Renal pelvis (tissue), 12 donors: ENCODE results near the gene LRRC38. TPM values are rescaled to one million over a fixed set of nuclear protein-coding genes. Genes with fewer than 3 reads are reported as not detected.
"Not testable (repeated sequence)": the region's sequence is repeated elsewhere in the genome, so short reads cannot be mapped to it uniquely, and the experiment has no call there.

Source experiments
- DNase-seq: peaks from one replicate; pipeline ENCODE4 v3.0.0-alpha.2; 2013
- long read RNA-seq, 16 experiments: transcript quantifications; one replicate each; lab custom pipeline, GENCODE V29; 2026
- polyA plus RNA-seq, 3 donors: library from polyadenylated mRNA; unstranded; fragments of 120-200 nt; gene quantifications; one replicate each; pipeline ENCODE4 v1.2.1, GENCODE V29; 2013; ENCODE audit not compliant: insufficient read length in 3 of 3

Gene LRRC38
- under 1 TPM in 1 of 3 donors, not detected in 2; 0.16 TPM for polyA plus RNA-seq
- long read RNA-seq, donor 1, result 0 reads
- long read RNA-seq, donor 2, result 0 reads
- long read RNA-seq, donor 3, result 0 reads
- long read RNA-seq, donor 4, result 0 reads
- long read RNA-seq, donor 5, result 0 reads
- long read RNA-seq, donor 6, result 0 reads
- long read RNA-seq, donor 7, result 0 reads
- long read RNA-seq, donor 8, partial matches to known transcripts, result 0 of 2 reads
- long read RNA-seq, donor 8, other reads (novel, unspliced or antisense), result 0 of 2 reads
- long read RNA-seq, donor 9, result 0 reads
- long read RNA-seq, donor 10, result 0 reads
- long read RNA-seq, donor 11, result 0 reads
- long read RNA-seq, donor 12, result 0 reads
- long read RNA-seq, donor 13, result 0 reads
- long read RNA-seq, donor 14, result 0 reads
- long read RNA-seq, donor 15, result 0 reads
- long read RNA-seq, donor 16, result 0 reads

- no peak for DNase-seq
Observed at GRCh38 chr1:13513895-13514546, at the start of gene LRRC38. LRRC38 (minus strand) TSS chr1:13514003; CDS start chr1:13513593, 410 bp downstream.

- DNase-seq, result not testable (repeated sequence)
Observed at GRCh38 chr1:13562981-13563380, 49.2 kb upstream of the LRRC38 start.

- DNase-seq, result no peak
Observed at GRCh38 chr1:13560541-13560940, 46.7 kb upstream of the LRRC38 start.

GRCh38 chr1:13556224-13556764, 42.5 kb upstream of the LRRC38 start:
- DNase-seq, result no peak

- DNase-seq, result no peak
Observed at GRCh38 chr1:13554798-13555197, 41.0 kb upstream of the LRRC38 start.

GRCh38 chr1:13550663-13551062, 36.9 kb upstream of the LRRC38 start:
- no peak for DNase-seq

GRCh38 chr1:13549521-13549920, 35.7 kb upstream of the LRRC38 start:
- no peak for DNase-seq

- DNase-seq, result no peak
Observed at GRCh38 chr1:13549021-13549420, 35.2 kb upstream of the LRRC38 start.

- no peak for DNase-seq
Observed at GRCh38 chr1:13548281-13548680, 34.5 kb upstream of the LRRC38 start.

GRCh38 chr1:13546791-13547190, 33.0 kb upstream of the LRRC38 start:
- DNase-seq, result no peak

- no peak for DNase-seq
Observed at GRCh38 chr1:13544221-13544556, 30.4 kb upstream of the LRRC38 start.

GRCh38 chr1:13543451-13544220, 29.8 kb upstream of the LRRC38 start:
- DNase-seq, result peak; percentile 62

GRCh38 chr1:13541435-13542215, 27.8 kb upstream of the LRRC38 start:
- DNase-seq, result no peak

- DNase-seq, result peak; percentile 50
Observed at GRCh38 chr1:13540866-13541265, 27.1 kb upstream of the LRRC38 start.

- no peak for DNase-seq
Observed at GRCh38 chr1:13539683-13540082, 25.9 kb upstream of the LRRC38 start.

- DNase-seq, result no peak
Observed at GRCh38 chr1:13538832-13539231, 25.0 kb upstream of the LRRC38 start.

GRCh38 chr1:13536571-13536970, 22.8 kb upstream of the LRRC38 start:
- no peak for DNase-seq

GRCh38 chr1:13535227-13535626, 21.4 kb upstream of the LRRC38 start:
- DNase-seq, result no peak

GRCh38 chr1:13528320-13528719, 14.5 kb upstream of the LRRC38 start:
- no peak for DNase-seq

GRCh38 chr1:13523780-13524477, 10.1 kb upstream of the LRRC38 start:
- DNase-seq, result no peak

GRCh38 chr1:13520985-13521384, 7.2 kb upstream of the LRRC38 start:
- DNase-seq, result no peak
